ENCODE results near the gene CCDC170.

CCDC170 gene

GRCh38 chr6:151630991-151631655 is 137.3 kb downstream of the CCDC170 start:
- no peaks in the 10 kb centered on the region for H3K79me2 ChIP-seq (ENCODE audit: insufficient read depth, low read length)
- TF ChIP-seq, protein P1, sequence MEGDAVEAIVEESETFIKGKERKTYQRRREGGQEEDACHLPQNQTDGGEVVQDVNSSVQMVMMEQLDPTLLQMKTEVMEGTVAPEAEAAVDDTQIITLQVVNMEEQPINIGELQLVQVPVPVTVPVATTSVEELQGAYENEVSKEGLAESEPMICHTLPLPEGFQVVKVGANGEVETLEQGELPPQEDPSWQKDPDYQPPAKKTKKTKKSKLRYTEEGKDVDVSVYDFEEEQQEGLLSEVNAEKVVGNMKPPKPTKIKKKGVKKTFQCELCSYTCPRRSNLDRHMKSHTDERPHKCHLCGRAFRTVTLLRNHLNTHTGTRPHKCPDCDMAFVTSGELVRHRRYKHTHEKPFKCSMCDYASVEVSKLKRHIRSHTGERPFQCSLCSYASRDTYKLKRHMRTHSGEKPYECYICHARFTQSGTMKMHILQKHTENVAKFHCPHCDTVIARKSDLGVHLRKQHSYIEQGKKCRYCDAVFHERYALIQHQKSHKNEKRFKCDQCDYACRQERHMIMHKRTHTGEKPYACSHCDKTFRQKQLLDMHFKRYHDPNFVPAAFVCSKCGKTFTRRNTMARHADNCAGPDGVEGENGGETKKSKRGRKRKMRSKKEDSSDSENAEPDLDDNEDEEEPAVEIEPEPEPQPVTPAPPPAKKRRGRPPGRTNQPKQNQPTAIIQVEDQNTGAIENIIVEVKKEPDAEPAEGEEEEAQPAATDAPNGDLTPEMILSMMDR (conservative IDR thresholded peaks at IDR 0.05; ENCODE audit: low read length) = no peak
- no peak for TF ChIP-seq EZH2phosphoT487 (IDR thresholded peaks at IDR 0.05; ENCODE audit: borderline replicate concordance)
- H3K27me3 ChIP-seq (ENCODE audit: insufficient read depth, low read length, poor library complexity, severe bottlenecking) = no peaks in the 10 kb centered on the region
- no peaks in the 10 kb centered on the region for H3K9me3 ChIP-seq (ENCODE audit: insufficient read depth, low read depth, low read length)
- H3F3A ChIP-seq (ENCODE audit: low read depth) = no peaks in the 10 kb centered on the region
- H3K9ac ChIP-seq (ENCODE audit: low read depth, low read length, poor library complexity, severe bottlenecking) = no peak overlapping the region
- H3K4me2 ChIP-seq (ENCODE audit: low read depth, low read length, poor library complexity, severe bottlenecking) = no peak overlapping the region
- peaks cover 20% of the 10 kb centered on the region for H3K4me1 ChIP-seq (ENCODE audit: insufficient read depth, low read length, poor library complexity, severe bottlenecking)
- no peaks in the 10 kb centered on the region for H4K20me1 ChIP-seq (ENCODE audit: insufficient read depth, low read length, poor library complexity, severe bottlenecking)
- H2AFZ ChIP-seq (ENCODE audit: low read length) = no peak overlapping the region
- no peaks in the 10 kb centered on the region for H3K9me2 ChIP-seq (replicated peaks; ENCODE audit: low read depth, low read length)
- no peaks in the 10 kb centered on the region for H3K36me3 ChIP-seq (ENCODE audit: insufficient read depth, low read length)
- no peak overlapping the region for H3K4me3 ChIP-seq (ENCODE audit: low read length, poor library complexity, severe bottlenecking)

DNA sequence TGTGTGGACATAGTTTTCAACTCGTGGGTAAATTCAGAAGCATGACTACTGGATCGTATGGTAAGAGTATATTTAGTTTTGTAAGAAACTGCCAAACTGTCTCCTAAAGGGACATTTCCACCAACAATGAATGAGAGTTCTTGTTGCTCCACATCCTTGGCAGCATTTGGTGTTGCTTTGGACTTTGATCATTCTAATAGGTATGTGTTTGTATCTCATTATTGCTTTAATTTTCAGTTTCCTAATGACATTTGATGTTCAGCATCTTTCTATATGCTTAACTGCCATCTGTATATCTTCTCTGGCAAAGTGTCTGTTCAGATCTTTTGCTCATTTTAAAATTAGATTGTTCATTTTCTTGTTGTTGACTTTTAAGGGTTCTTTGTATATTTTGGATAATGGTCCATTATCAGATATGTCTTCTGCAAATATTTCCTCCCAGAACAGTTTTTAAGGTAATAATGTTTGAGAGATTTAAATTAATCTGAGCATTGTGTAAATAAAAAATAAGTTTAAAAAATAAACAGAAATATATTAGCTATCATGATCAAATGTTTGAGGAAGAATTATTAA is 138.7 kb downstream of the CCDC170 start:
- no peaks in the 10 kb centered on the region for H3K27me3 ChIP-seq (ENCODE audit: insufficient read depth, low read length, poor library complexity, severe bottlenecking)

DNA sequence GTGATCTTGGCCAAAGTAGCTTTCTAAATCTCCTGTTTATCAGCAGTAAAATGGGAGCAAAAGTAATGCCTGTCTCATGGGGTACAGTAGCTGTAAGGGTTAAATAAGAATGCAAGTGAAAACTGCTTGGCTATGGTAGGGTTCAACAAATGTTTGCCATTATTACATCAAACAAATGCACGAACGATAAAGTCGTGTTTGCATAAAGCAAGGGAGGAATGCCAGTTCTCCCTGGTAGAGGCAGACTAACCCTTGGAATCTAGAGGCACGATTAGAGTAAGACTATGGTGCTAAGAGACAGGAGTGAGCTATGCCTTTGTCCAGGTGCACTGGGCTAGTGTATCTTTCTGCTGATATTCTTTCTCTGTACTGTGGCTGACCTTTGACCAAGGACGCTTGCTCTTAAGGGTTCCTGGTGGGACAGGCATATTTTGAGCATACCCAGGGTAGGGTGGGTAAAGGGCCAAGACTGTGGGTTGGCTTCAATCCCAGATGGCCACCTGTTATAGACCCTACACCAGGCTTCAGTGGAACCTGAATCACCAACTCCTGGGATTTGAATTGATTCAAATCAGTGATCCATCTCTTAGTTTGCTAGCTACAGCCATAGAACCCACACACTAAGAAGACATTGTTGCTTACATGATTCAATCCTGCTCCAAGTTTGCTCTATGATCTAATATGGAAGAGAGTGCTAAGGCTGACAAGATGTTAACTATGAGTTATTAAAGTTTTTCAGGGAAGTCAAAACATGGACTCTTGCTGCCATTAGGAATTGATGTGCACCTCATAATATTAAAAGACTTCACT is 139.9 kb downstream of the CCDC170 start:
- no peak overlapping the region for H3K9ac ChIP-seq (ENCODE audit: low read depth, low read length, poor library complexity, severe bottlenecking)
- H3K36me3 ChIP-seq (ENCODE audit: insufficient read depth, low read length) = no peaks in the 10 kb centered on the region
- H4K20me1 ChIP-seq (ENCODE audit: insufficient read depth, low read length, poor library complexity, severe bottlenecking) = no peaks in the 10 kb centered on the region
- H3K9me2 ChIP-seq (replicated peaks; ENCODE audit: low read depth, low read length) = no peaks in the 10 kb centered on the region
- TF ChIP-seq, protein P1 (conservative IDR thresholded peaks at IDR 0.05; ENCODE audit: low read length) = no peak
- no peak for TF ChIP-seq EZH2phosphoT487 (IDR thresholded peaks at IDR 0.05; ENCODE audit: borderline replicate concordance)
- no peaks in the 10 kb centered on the region for H3K27me3 ChIP-seq (ENCODE audit: insufficient read depth, low read length, poor library complexity, severe bottlenecking)
- no peaks in the 10 kb centered on the region for H3F3A ChIP-seq (ENCODE audit: low read depth)
- peaks cover 7% of the 10 kb centered on the region for H3K4me1 ChIP-seq (ENCODE audit: insufficient read depth, low read length, poor library complexity, severe bottlenecking)
- no peak overlapping the region for H3K4me2 ChIP-seq (ENCODE audit: low read depth, low read length, poor library complexity, severe bottlenecking)
- no peaks in the 10 kb centered on the region for H3K79me2 ChIP-seq (ENCODE audit: insufficient read depth, low read length)
- H2AFZ ChIP-seq (ENCODE audit: low read length) = no peak overlapping the region
- no peaks in the 10 kb centered on the region for H3K9me3 ChIP-seq (ENCODE audit: insufficient read depth, low read depth, low read length)
- no peak overlapping the region for H3K4me3 ChIP-seq (ENCODE audit: low read length, poor library complexity, severe bottlenecking)

More for the DNA sequence above, 138.7 kb downstream of the CCDC170 start:
- H3K36me3 ChIP-seq (ENCODE audit: insufficient read depth, low read length) = no peaks in the 10 kb centered on the region
- TF ChIP-seq, protein P1 (conservative IDR thresholded peaks at IDR 0.05; ENCODE audit: low read length) = no peak
- TF ChIP-seq EZH2phosphoT487 (IDR thresholded peaks at IDR 0.05; ENCODE audit: borderline replicate concordance) = no peak
- no peak overlapping the region for H3K4me2 ChIP-seq (ENCODE audit: low read depth, low read length, poor library complexity, severe bottlenecking)
- no peak overlapping the region for H3K4me3 ChIP-seq (ENCODE audit: low read length, poor library complexity, severe bottlenecking)
- no peak overlapping the region for H2AFZ ChIP-seq (ENCODE audit: low read length)
- no peaks in the 10 kb centered on the region for H4K20me1 ChIP-seq (ENCODE audit: insufficient read depth, low read length, poor library complexity, severe bottlenecking)
- peaks cover 20% of the 10 kb centered on the region for H3K4me1 ChIP-seq (ENCODE audit: insufficient read depth, low read length, poor library complexity, severe bottlenecking)
- no peak overlapping the region for H3K9ac ChIP-seq (ENCODE audit: low read depth, low read length, poor library complexity, severe bottlenecking)
- H3K9me2 ChIP-seq (replicated peaks; ENCODE audit: low read depth, low read length) = no peaks in the 10 kb centered on the region
- no peaks in the 10 kb centered on the region for H3K9me3 ChIP-seq (ENCODE audit: insufficient read depth, low read depth, low read length)
- H3F3A ChIP-seq (ENCODE audit: low read depth) = no peaks in the 10 kb centered on the region
- H3K79me2 ChIP-seq (ENCODE audit: insufficient read depth, low read length) = no peaks in the 10 kb centered on the region

Data from Loucy (cell line).